Right lobe of liver (tissue), 4 donors: ENCODE data around the gene CD59.

Experiments used
- POLR2A ChIP-seq: fragments of 450-650 bp; IDR thresholded peaks from one replicate; pipeline ENCODE4 v1.6.1; 2017; ENCODE audit warnings: antibody characterized with exemption, mild to moderate bottlenecking
- TF ChIP-seq, protein P1 (sequence below), 4 donors: fragments of 200-600 bp in 3 of 4; fragments of 450-650 bp in 1 of 4; IDR thresholded peaks; one replicate each; pipeline versions ENCODE4 v1.5.1 to v1.8.0; 2016 to 2022; ENCODE audit warnings: antibody characterized with exemption in 4 of 4, mild to moderate bottlenecking in 2 of 4
- donor health status: DM: no; HTN: no; CAD: no.
- donor health status: DM: no; HTN: no; CAD: no.
- donor health status: DM: no; HTN: yes; CAD: no.

DNA sequence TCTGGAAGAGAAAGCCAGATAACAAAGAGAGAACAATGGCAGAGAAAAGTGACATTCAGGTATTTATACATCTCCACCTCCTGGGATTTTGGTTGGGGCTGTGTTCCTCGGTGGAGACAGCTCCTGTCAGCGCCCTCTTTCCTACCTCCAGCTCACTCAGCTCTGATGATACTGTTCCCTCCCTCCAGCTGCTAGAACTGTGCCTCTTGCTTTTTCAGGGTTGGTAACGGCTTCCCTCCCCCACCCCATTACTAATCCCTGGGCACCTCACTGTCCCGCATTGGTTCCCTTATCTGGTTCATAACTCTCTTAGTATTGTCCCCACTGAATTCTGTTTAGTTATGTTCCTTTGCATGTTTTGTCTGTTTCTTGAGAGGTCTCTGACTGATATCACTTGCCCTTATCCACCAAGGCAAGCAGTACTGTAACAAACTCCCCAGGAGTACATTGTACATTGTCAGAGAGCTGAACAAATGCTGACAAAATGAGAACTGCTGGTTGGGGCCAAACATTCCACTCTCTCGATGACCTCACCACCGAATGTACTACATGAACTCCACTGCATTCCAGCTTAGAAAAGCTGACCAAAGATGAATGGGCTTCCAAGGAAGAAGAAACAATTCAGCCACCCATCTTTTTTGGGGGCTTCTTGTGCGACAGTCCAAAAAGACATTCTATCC is 43.8 kb upstream of the CD59 start:
- TF ChIP-seq POLR2A, result no peak
- TF ChIP-seq, protein P1, sequence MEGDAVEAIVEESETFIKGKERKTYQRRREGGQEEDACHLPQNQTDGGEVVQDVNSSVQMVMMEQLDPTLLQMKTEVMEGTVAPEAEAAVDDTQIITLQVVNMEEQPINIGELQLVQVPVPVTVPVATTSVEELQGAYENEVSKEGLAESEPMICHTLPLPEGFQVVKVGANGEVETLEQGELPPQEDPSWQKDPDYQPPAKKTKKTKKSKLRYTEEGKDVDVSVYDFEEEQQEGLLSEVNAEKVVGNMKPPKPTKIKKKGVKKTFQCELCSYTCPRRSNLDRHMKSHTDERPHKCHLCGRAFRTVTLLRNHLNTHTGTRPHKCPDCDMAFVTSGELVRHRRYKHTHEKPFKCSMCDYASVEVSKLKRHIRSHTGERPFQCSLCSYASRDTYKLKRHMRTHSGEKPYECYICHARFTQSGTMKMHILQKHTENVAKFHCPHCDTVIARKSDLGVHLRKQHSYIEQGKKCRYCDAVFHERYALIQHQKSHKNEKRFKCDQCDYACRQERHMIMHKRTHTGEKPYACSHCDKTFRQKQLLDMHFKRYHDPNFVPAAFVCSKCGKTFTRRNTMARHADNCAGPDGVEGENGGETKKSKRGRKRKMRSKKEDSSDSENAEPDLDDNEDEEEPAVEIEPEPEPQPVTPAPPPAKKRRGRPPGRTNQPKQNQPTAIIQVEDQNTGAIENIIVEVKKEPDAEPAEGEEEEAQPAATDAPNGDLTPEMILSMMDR (IDR thresholded peaks at IDR 0.05), result no peak
